ENCODE results near the gene NCOA1.

- TF ChIP-seq CTCF (IDR thresholded peaks at IDR 0.05) (no peak), POLR2A (IDR thresholded peaks at IDR 0.05) (no peak)
Observed at GRCh38 chr2:24710806-24711205, 219.8 kb downstream of the NCOA1 start.

Data from testis (tissue), 2 donors.